ENCODE measurements around the gene OR5H15. TPM values are rescaled to one million over a fixed set of nuclear protein-coding genes. Genes with fewer than 3 reads are reported as not detected.

Gene OR5H15
- total RNA-seq, 1 donor from 2014 or later = not detected

Other genes with a start within 250 kb of the OR5H15 start
- gene RIOX2, start 194.3 kb upstream of the OR5H15 start, total RNA-seq = 131 and 136 TPM in 2 replicates
- not detected in 2 replicates for gene GABRR3, start 131.4 kb upstream of the OR5H15 start, total RNA-seq
- not detected in 2 replicates for gene OR5AC2, start 79.5 kb upstream of the OR5H15 start, total RNA-seq
- gene OR5H1, start 36.0 kb upstream of the OR5H15 start, total RNA-seq = not detected in 2 replicates
- 0.05 TPM in 1 of 2 replicates, not detected in the other for gene OR5H14, start 19.2 kb upstream of the OR5H15 start, total RNA-seq
- gene OR5H6, start 97.5 kb downstream of the OR5H15 start, total RNA-seq = not detected in 2 replicates
- not detected in 2 replicates for gene OR5H2, start 115.8 kb downstream of the OR5H15 start, total RNA-seq
- not detected in 2 replicates for gene OR5K4, start 187.2 kb downstream of the OR5H15 start, total RNA-seq
- not detected in 2 replicates for gene OR5K3, start 224.0 kb downstream of the OR5H15 start, total RNA-seq

All from T-helper 1 cell treated with Interleukin-12 subunit alpha and Interleukin-12 subunit beta and Interleukin-4 antibody, amounts not matched to agents 30 ng/mL and 1 ng/mL, for 36 hours (primary cell).